Endothelial cell of umbilical vein (primary cell): ENCODE measurements around the gene SAFB. TPM values are rescaled to one million over a fixed set of nuclear protein-coding genes. Genes with fewer than 3 reads are reported as not detected.

ENCODE experiments used
- BruUV-seq: library from RNA; stranded (reverse); fragments of 400-500 nt; replicated peaks from 2 replicates; lab custom pipeline; 2021; lab: Mats Ljungman, UMichigan
- CTCF ChIA-PET: fragments of 300-600, 350-600 bp; sonication (Branson Sonifier 250); formaldehyde crosslinking; loops from one replicate; lab custom pipeline; 2021; ENCODE audit warnings: antibody characterized with exemption, inconsistent platforms; lab: Charles Lee
- POLR2A ChIA-PET: fragments of 300-600, 350-600 bp; sonication (Branson Sonifier 250); formaldehyde crosslinking; loops from one replicate; lab custom pipeline; 2021; ENCODE audit warnings: antibody characterized with exemption, inconsistent platforms; lab: Charles Lee
- DNase-seq: peaks from one replicate; pipeline ENCODE4 v3.0.0-alpha.2; 2011; ENCODE audit warnings: low read depth, low spot score
- FAIRE-seq: peaks from 2 replicates; lab custom pipeline; 2011; peaks lifted over from hg19 to GRCh38; lab: Jason Lieb, UNC
- H2AFZ ChIP-seq: 2 replicates; pipeline ENCODE4 v1.6.0; 2012; ENCODE audit warnings: low read depth, low read length, control low read depth, inconsistent platforms
- H3K27ac ChIP-seq: 2 replicates; pipeline ENCODE4 v1.5.1; 2011; ENCODE audit warnings: low read depth, mild to moderate bottlenecking, control low read depth, low read length, moderate library complexity; ENCODE audit not compliant: insufficient read depth
- H3K27me3 ChIP-seq, 2 experiments: 2 replicates each; pipeline versions ENCODE4 v1.6.0 to v1.6.1; 2011; ENCODE audit warnings: low read length in 2 of 2, mixed read lengths in 1 of 2; ENCODE audit not compliant: control insufficient read depth in 2 of 2, insufficient read depth in 2 of 2
- H3K36me3 ChIP-seq, 2 experiments: 2 replicates in 1 of 2; 3 replicates in 1 of 2; pipeline ENCODE4 v1.5.1; 2011; ENCODE audit warnings: low read length in 2 of 2, mild to moderate bottlenecking in 1 of 2, moderate library complexity in 1 of 2; ENCODE audit not compliant: control insufficient read depth in 2 of 2, insufficient read depth in 2 of 2; ENCODE audit errors: extremely low read depth in 1 of 2
- H3K4me1 ChIP-seq: 3 replicates; pipeline ENCODE4 v1.5.1; 2011; ENCODE audit warnings: mild to moderate bottlenecking, low read length; ENCODE audit not compliant: control insufficient read depth, insufficient read depth; ENCODE audit errors: extremely low read depth
- H3K4me2 ChIP-seq: 2 replicates; pipeline ENCODE4 v1.6.1; 2011; ENCODE audit warnings: low read length, control low read depth, mixed read lengths; ENCODE audit not compliant: insufficient read depth
- H3K4me3 ChIP-seq, 3 experiments: fragments of 200-600 bp in 1 of 3; sonication (generic), shearing (Covaris generic) in 1 of 3; replicated peaks in 1 of 3; 2 replicates each; pipeline ENCODE4 v1.5.1; 2011 to 2016; ENCODE audit warnings: control low read depth in 3 of 3, low read length in 3 of 3, mild to moderate bottlenecking in 2 of 3, inconsistent platforms in 1 of 3, low read depth in 1 of 3, moderate library complexity in 1 of 3; ENCODE audit not compliant: insufficient read depth in 1 of 3
- H3K79me2 ChIP-seq: 2 replicates; pipeline ENCODE4 v1.6.0; 2012; ENCODE audit warnings: low read length, inconsistent platforms; ENCODE audit not compliant: control insufficient read depth, insufficient read depth
- H3K9ac ChIP-seq: replicated peaks from 2 replicates; pipeline ENCODE3; 2011; ENCODE audit warnings: low read length, control low read depth; ENCODE audit not compliant: insufficient read depth; ENCODE audit errors: extremely low read depth
- H3K9me1 ChIP-seq: replicated peaks from 3 replicates; pipeline ENCODE4 v1.6.0; 2011; ENCODE audit warnings: mild to moderate bottlenecking, low read length; ENCODE audit not compliant: control insufficient read depth, insufficient read depth; ENCODE audit errors: extremely low read depth
- H3K9me3 ChIP-seq: replicated peaks from 2 replicates; pipeline ENCODE4 v1.5.1; 2012; ENCODE audit warnings: low read length, inconsistent platforms; ENCODE audit not compliant: control insufficient read depth, insufficient read depth
- H4K20me1 ChIP-seq: replicated peaks from 2 replicates; pipeline ENCODE3; 2011; ENCODE audit warnings: mild to moderate bottlenecking, low read length; ENCODE audit not compliant: control insufficient read depth, insufficient read depth; ENCODE audit errors: extremely low read depth
- EZH2 ChIP-seq: IDR thresholded peaks from 2 replicates; pipeline ENCODE4 v1.6.1; 2012; ENCODE audit warnings: borderline replicate concordance, low read depth, mild to moderate bottlenecking, moderate library complexity, low read length, inconsistent platforms; ENCODE audit not compliant: severe bottlenecking
- FOS ChIP-seq: IDR thresholded peaks from 2 replicates; pipeline ENCODE4 v1.6.1; 2011; ENCODE audit warnings: mild to moderate bottlenecking, low read length, moderate library complexity, borderline replicate concordance; ENCODE audit not compliant: insufficient read depth
- GATA2 ChIP-seq: IDR thresholded peaks from 2 replicates; pipeline ENCODE4 v1.7.0; 2011; ENCODE audit warnings: low read depth, mild to moderate bottlenecking, moderate library complexity, mixed read lengths, low read length; ENCODE audit not compliant: insufficient read length, insufficient read depth
- JUN ChIP-seq: IDR thresholded peaks from 2 replicates; pipeline ENCODE4 v1.6.1; 2011; ENCODE audit warnings: borderline replicate concordance, low read depth; ENCODE audit not compliant: insufficient read length, insufficient read depth
- MYC ChIP-seq: IDR thresholded peaks from one replicate; pipeline ENCODE4 v1.6.1; 2011; ENCODE audit warnings: mild to moderate bottlenecking, low read depth, low read length
- POLR2A ChIP-seq: IDR thresholded peaks from 2 replicates; pipeline ENCODE4 v1.6.1; 2012; ENCODE audit warnings: low read depth, mild to moderate bottlenecking, control low read depth, low read length
- POLR2AphosphoS5 ChIP-seq: IDR thresholded peaks from 2 replicates; pipeline ENCODE4 v1.6.1; 2012; ENCODE audit warnings: low read depth, mild to moderate bottlenecking, control low read depth, low read length, moderate library complexity; ENCODE audit not compliant: insufficient read depth
- dilution Hi-C: fragments of 300-500 bp; cut with MboI; formaldehyde crosslinking; loops from one replicate; pipeline ENCODE4 v1.15.0; 2019; ENCODE audit warnings: low sequenced_read_pairs; ENCODE audit not compliant: extremely low pct_ligation_motif_present
- intact Hi-C: fragments of 100-400 bp; cut with micrococcal nuclease; formaldehyde crosslinking; loops from one replicate; pipeline ENCODE4 v1.10.0; 2022
- polyA plus RNA-seq, 4 experiments: library from polyadenylated mRNA; depleted of rRNA in 3 of 4; stranded (reverse) in 3 of 4; unstranded in 1 of 4; fragments of >200 nt; gene quantifications; 2 replicates each; pipeline versions ENCODE4 v1.2.1 to v1.2.3, GENCODE V29; 2011 to 2012; ENCODE audit warnings: missing spikeins in 1 of 4
- total RNA-seq: library from RNA; stranded (reverse); gene quantifications from 2 replicates; pipeline ENCODE4 v1.2.3, GENCODE V29; 2021
- TF ChIP-seq, protein P1 (sequence below), 2 donors: IDR thresholded peaks; 1 replicate in 1 of 2; 2 replicates in 1 of 2; pipeline ENCODE4 v1.5.1; 2011; ENCODE audit warnings: low read length in 2 of 2, mild to moderate bottlenecking in 2 of 2, moderate library complexity in 2 of 2, control low read depth in 1 of 2, inconsistent platforms in 1 of 2, low read depth in 1 of 2; ENCODE audit not compliant: insufficient read depth in 1 of 2; ENCODE audit errors: extremely low read depth in 1 of 2
- TF ChIP-seq, protein P2 (sequence below): IDR thresholded peaks from 2 replicates; pipeline ENCODE4 v1.6.1; 2011; ENCODE audit not compliant: insufficient read depth, insufficient read length

Gene SAFB
- total and polyA plus RNA-seq, 2 donors (not counting 3 experiments of a cell fraction or from before 2014, with no cell fraction given), result 44.7 to 109 TPM

DNA sequence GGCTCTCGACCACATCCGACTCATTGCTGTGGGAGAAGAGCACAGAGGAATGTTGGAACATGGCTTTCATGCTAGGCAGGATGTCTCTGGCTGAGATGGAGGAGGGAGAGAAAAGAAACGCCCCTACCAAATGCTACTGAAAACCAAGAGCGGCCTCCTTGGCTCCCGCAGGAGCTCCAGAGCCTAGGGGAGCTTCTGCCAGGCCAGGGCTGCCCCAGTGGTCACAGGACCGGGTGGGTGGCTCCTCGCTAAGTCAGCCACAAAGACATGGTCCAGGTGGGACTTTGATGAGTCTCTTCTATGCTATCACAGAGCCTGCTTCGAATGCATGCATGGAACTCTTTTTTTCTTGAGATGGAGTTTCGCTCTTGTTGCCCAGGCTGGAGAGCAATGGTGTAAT is 90.3 kb downstream of the SAFB start:
- Histone ChIP-seq H3K4me2 (no peak overlapping the region), H3K36me3 (peaks cover 3 to 26% of the 10 kb centered on the region in 2 experiments), H3K9me1 (no peaks in the 10 kb centered on the region), H3K4me1 (peaks cover 3% of the 10 kb centered on the region), H3K9ac (no peak overlapping the region), H3K79me2 (peaks cover 33% of the 10 kb centered on the region), H3K4me3 (no peak overlapping the region), H4K20me1 (no peaks in the 10 kb centered on the region), H3K27ac (no peak overlapping the region), H3K9me3 (no peaks in the 10 kb centered on the region), H3K27me3 (no peaks in the 10 kb centered on the region), H2AFZ (no peak overlapping the region)
- ChIA-PET CTCF (interaction anchor here (1.3 to 1.6 kb wide), 2 partner anchors 22 to 23 kb away, joined by 3 to 8 read pairs; partner anchors contain the start of gene RPL36), POLR2A (no interaction called here)
- intact Hi-C loops, result no loop called here
- DNase-seq, result no peak
- dilution Hi-C loops, result no loop called here
- no peak for TF ChIP-seq MYC
- TF ChIP-seq EZH2, result no peak
- no peak for TF ChIP-seq POLR2AphosphoS5
- TF ChIP-seq, protein P1, sequence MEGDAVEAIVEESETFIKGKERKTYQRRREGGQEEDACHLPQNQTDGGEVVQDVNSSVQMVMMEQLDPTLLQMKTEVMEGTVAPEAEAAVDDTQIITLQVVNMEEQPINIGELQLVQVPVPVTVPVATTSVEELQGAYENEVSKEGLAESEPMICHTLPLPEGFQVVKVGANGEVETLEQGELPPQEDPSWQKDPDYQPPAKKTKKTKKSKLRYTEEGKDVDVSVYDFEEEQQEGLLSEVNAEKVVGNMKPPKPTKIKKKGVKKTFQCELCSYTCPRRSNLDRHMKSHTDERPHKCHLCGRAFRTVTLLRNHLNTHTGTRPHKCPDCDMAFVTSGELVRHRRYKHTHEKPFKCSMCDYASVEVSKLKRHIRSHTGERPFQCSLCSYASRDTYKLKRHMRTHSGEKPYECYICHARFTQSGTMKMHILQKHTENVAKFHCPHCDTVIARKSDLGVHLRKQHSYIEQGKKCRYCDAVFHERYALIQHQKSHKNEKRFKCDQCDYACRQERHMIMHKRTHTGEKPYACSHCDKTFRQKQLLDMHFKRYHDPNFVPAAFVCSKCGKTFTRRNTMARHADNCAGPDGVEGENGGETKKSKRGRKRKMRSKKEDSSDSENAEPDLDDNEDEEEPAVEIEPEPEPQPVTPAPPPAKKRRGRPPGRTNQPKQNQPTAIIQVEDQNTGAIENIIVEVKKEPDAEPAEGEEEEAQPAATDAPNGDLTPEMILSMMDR (IDR thresholded peaks at IDR 0.05; ENCODE audit: extremely low read depth in 1 of 2, insufficient read depth in 1 of 2, low read depth in 1 of 2, low read length in 2 of 2), result no peak
- TF ChIP-seq, protein P2, sequence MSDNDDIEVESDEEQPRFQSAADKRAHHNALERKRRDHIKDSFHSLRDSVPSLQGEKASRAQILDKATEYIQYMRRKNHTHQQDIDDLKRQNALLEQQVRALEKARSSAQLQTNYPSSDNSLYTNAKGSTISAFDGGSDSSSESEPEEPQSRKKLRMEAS, result no peak
- no peak for TF ChIP-seq GATA2
- no peak for TF ChIP-seq JUN
- no peak for TF ChIP-seq POLR2A
- TF ChIP-seq FOS, result no peak
- no TSS peak for BruUV-seq
- no peak for FAIRE-seq
